Stimulated activated naive CD4-positive, alpha-beta T cell (primary cell): ENCODE data around the gene SIRT4.

Experiments used
- DNase-seq, 6 experiments: peaks; one replicate each; lab custom pipeline; 2025; lab: John Stamatoyannopoulos, UW

SIRT4 gene

DNA sequence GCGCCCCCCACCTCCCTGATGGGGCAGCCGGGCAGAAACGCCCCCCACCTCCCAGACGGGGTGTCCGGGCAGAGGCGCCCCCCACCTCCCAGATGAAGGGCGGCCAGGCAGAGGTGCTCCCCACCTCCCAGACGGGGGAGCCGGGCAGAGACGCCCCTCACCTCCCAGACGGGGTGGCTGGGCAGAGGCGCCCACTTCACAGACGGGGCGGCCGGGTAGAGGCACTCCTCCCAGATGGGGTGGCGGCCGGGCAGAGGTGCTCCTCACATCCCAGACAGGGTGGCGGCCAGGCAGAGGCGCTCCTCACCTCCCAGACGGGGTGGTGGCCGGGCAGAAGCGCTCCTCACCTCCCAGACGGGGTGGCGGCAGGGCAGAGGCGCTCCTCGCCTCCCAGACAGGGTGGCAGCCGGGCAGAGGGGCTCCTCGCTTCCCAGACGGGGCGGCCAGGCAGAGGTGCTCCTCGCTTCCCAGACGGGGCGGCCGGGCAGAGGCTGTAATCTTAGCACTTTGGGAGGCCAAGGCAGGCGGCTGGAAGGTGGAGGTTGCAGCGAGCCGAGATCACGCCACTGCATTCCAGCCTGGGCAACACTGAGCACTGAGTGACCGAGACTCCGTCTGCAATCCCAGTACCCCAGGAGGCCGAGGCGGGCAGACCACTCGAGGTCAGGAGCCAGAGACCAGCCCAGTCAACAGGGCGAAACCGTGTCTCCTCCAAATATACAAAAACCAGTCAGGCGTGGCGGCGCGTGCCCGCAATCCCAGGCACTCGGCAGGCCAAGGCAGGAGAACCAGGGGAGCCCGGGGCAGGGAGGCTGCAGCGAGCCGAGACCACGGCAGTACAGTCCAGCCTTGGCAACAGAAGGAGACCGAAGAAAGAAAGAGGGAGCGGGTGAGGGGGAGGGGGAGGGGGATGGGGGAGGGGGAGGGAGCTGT, 23.7 kb upstream of the SIRT4 start:
- no peak for DNase-seq

DNA sequence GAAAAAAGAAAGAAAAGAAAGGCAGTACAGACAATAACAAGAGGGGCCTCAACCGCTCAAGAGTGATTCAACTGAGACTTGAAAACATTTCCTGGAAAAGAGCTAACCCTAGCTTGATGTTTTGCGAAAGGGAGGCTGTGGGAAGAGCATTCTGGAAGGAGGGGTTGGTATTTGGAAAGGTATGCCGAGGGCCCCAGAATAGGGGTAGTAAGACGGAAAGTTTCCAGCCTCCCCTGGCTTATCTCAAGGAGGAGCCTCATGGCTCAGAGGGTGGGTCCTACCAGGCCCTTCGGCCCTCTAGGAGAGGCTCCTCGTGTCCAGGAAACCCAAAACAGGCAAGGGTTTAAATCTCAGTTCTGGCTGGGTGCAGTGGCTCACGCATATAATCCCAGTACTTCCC, 18.8 kb upstream of the SIRT4 start:
- no peak for DNase-seq

DNA sequence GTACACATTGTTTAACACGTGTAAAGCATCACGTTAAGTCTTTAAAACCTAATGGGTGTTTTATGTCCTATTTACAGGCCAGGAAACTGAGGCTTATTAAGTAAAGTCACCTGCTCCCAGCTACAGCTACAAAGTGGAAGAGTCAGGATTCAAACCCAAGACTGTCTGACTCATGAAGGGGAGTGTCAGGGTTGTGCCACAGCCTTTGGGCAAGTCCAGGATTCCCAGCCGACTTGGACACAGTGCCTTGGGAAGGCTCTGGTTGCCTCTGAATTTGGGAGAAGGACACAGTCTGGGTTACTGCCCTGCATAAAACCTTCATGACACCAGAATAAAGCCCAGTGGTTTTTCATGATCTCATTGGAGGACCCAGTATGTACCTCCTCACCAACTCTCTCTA, 17.7 kb upstream of the SIRT4 start:
- DNase-seq, result no peak

DNA sequence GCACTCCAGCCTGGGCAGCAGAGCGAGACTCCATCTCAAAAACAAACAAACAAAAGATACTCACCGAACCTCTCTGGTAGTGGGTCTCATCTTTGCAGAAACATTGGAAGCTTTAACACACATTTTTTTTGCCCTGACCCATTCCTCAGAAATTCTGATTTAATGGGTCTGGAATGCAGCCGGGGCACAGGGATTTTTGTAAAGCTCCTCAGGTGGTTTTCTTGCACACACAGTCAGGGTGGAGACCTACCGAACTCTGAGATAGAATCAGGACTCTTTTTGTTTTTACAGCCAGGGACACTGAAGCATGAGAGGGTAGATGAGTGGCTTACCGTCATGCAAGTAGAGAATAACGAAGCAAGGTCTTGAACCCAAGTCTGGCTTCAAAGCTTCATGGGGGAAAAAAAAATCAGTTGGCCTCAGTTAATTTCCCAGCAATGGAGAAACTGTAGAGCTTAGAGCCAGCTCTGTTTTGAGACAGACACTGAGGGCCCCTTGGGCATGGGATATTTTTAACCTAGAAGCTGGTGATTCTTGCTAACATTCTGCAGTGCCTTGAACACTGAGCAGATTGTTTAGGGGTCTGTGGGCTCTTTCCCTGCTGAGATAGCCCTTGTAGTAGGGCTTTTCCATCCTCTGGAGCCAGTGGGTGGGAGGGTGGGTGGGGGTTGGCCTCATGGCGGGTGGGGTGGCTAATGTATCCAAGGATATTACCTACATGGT, 15.2 kb upstream of the SIRT4 start:
- DNase-seq, result no peak

DNA sequence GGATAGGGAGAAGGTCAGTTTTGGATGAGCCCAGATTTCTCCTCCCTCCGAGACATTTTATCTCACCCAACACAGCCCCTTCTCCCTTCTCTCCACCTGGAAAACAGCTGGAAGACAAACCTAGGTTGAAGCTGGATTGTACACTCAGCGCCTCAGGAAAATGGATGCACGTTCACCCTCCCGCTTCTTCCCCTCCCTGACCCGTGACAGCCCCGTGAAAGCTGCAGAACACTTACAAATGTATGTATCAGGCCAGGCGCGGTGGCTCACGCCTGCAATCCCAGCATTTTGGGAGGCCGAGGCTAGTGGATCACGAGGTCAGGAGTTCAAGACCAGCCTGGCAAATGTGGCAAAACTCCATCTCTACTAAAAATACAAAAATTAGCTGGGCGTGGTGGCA, 14.6 kb upstream of the SIRT4 start:
- no peak for DNase-seq

DNA sequence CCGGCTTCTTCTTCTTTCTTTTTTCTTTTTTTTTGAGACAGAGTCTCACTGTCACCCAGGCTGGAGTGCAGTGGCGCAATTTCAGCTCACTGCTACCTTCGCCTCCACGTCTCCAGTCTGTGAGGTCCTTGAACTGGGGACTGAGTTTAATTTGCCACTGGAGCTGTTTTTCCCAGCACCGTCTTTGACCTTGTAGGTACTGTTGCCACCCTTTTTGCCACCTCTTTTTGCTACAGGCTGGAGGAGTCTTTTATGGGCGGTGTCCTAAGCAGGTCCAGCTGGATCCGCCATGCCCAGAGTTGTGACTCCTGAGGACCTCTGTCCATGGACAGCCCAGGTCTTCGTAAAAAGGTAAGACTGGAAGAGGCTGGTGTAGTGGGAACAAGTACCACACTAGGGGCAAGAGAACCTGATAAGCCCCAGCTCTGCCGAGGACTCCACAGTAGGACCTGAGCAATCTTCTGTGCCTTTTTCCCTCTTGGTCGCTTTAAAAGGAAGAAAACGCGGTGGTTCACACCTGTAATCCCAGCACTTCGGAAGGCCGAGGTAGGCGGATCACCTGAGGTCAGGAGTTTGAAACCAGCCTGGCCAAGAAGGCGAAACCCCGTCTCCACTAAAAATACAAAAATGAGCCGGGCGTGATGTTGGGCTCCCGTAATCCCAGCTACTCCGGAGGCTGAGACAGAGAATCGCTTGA, 11.4 kb upstream of the SIRT4 start:
- DNase-seq, result peak in 2 of 6 experiments; percentile 17 to 27

DNA sequence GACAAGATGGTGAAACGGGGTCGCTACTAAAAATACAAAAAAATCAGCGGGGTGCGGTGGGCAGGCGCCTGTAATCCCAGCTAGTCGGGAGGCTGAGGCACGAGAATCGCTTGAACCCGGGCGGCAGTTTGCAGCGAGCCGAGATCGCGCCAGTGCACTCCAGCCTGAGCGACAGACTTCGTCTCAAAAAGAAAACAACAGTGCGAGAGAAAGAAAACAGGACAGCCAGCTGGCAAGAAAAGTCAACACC, 9.8 kb upstream of the SIRT4 start:
- peak in 1 of 6 experiments; percentile 61 for DNase-seq

DNA sequence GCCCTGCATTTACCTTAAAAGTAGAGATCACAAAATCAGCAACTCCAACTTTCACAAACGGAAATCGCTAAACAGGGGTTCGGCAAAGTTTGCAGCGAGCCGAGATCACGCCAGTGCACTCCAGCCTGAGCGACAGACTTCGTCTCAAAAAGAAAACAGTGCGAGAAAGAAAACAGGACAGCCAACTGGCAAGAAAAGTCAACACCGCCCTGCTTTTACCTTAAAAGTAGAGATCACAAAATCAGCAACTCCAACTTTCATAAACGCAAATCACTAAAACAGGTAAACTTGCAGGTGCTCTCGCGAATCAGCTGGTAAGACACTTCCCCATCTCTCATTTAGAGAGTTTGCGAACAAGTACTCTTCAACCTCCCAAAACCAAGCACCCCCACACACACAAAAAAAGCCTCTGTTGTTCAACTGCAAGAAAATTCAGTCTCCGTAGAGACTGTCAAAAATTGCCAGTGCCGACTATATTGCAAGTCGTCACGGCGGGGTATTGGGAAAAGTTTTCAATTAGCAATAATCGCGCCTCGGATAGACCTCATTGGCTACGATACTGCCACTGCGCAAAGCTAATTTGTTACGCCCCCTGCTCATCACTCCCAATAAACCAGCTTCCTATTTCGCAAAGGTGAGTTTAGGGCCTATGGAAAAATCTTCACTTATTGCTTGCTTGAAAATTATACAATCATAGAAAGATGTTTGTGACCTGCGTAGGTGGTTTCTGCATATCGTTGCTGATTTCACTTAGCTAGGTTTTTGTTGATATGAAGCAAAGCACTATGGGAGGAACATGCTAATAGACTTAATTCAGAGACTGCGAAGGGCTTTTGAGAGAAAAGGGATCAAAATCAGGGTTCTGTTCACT, 9.2 kb upstream of the SIRT4 start, which contains the start of gene RNU4-1:
RNU4-1 (minus strand) TSS at position 577 of the 871 bp plus-strand sequence.
- peak; percentile 65 to 96 (median 82) for DNase-seq

DNA sequence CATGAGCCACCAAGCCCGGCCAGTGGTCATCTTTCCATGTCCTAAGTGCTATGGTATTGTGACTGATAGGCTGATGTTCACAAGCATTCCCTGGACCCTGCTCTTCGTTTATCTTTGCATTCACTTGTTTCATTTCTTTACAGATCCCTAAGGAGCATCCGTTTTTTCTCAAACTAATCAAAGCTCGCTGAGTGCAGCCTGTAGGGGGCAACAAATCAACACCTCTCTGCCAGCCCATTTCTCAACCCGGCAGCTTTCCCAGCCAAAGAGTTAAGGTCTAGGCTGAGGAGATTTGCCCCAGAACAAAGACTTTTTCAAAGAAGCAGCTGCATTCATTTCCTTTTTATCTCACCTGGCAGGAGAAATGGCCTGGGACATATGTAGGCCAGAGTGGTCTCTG, 12.1 kb downstream of the SIRT4 start:
- no peak for DNase-seq

DNA sequence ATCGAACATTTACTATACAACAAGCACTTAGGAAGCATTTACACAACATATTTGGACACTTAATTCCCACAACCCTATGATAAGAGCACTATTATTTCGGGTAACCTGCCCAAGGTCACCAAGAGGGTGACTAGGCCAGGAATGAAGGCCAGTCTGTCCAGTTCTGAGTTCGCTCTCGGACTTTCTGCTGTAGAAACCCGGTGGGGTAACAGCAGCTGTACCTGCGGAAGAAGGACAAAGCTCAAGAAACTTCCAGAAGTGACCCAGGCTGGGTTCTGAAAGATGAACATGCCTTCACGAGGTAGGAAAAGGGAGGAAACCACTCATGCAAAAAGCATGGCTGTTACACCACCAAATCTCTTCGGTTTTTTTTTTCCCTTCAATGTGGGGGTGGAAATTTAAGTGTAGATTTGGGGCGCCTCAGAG, 14.7 kb downstream of the SIRT4 start:
- DNase-seq, result no peak

DNA sequence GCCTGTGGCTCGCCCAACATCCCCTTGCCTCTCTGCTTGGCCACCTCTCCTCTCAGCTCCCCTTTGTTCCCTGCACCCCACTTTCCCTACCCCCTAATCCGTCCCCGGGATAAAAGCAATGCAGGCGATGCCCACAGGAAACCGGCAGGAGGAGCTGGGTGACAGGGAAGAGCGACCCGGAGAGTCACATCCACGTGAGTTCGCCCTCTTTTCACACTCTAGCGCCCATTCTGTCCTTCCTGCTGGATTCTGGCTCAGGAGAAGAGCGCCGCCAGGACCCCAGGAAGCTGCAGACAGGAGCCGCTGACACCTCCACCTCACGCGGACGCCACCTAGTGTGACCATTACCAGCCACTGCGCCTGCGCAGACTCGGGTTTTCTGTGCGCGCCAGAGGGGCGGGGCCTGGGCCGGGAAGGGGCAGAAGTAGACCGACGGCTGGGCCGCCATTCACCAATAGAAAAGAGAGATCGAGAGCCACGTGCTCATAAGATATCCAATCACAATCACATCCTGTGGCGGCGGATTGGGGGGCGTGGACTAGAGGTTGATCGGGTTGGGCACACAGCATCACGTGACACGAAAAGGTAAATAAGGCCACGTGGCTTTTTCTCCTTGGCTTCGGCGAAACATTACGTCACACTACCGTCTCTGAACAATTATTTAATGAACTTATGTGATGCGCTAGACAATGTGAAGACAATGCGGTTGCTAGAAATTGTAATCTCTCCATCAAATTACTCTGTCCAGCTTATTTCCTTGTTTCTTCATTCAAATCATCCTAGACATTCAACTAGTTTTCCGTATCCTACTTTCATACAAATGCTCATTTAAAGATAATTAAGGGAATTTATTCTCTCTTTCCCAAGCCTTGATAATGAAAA, 15.3 kb downstream of the SIRT4 start:
- peak; percentile 98 to 100 (median 100) for DNase-seq

DNA sequence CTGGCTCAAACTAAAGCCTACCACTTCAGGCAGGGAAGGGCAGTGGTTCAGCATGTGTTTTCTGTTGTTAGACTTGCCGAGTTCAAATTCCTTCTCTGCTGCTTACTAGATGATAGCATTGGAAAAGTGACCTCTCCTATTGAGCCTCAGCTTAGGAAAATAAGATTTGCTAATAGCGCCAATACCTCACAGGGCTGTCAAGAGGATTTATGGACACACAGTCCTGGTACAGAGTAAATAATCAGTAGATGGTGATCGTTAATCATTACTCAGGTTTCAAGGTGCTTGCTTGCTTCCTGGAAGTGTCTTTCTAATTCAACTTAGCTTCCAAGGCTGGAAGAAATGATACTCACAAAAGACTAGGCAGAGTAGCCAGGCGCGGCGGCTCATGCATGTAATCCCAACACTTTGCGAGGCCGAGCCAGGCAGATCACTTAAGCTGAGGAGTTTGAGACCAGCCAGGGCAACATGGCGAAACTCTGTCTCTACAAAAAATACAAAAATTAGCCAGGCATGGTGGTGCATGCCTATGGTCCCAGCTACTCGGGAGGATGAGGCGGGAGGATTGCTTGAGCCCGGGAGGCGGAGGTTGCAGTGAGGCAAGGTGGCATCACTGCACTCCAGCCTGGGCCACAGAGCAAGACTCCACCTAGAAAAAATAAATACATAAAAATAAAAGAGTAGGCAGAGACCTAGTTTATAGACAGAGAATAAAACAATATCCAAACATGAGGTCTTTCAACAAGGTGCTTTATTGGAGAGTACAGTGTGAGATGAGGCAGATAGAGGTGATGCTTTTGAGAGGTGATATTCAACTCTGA, 19.5 kb downstream of the SIRT4 start:
- DNase-seq, result no peak

DNA sequence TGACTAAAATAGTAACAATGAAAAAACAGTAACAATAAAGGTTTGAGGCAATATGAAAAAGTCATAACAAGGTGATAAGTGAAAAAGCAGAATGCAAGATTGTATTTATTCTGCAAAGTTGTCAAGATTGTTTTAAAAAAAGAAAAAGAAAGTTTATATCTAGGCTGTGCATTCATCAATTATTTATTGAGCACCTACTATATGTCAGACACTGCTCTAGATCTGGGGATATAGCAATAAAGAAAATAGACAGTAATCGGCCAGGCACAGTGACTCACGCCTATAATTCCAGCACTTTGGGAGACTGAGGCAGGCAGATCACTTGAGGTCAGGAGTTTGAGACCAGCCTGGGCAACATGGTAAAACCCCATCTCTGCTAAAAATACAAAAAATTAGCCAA, 21.7 kb downstream of the SIRT4 start:
- DNase-seq, result no peak

DNA sequence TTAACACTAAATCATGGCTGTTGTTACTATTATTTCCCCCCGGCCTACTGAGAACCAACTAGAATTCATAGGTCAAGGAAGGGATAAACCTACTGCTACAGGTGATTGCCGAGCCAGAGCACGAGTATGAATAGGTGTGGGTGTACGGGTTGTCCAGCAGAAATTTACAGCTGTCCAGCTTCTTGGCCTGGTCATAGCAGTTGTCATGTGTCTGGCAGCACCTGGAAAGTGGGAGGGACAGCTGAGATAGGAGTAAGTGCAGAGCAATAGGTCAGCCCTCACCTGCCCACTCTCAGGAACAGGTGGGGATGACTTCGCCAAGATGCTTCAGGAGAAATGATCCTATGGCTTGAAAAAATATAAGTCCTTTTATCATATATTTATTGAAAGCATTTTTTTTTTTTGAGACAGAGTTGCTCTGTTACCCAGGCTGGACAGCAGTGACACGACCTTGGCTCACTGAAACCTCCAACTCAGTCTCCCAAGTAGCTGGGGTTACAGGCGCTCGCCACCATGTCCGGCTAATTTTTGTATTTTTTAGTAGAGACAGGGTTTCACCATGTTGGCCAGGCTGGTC, 22.8 kb downstream of the SIRT4 start:
- DNase-seq, result no peak

DNA sequence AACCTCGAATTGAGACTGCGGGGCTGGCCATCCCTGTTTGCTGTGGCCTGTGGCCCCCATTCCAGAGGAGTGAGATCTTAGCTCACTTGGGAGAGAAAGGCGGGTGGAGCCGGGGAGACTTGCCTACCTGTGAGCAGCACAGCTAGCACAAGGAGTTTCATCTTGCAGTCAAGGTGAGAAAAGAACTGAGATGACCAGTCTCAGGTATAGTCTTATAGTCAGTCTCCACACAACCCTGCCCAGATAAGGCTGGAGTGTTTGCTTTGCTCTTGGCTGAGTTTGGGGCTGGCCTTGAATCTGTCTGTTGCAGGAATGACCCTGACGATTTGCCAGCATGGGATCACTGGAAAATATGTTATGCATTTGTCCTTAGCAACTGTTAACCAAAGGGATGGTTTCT, 25.5 kb downstream of the SIRT4 start, which contains the start of gene PLA2G1B:
PLA2G1B (minus strand) TSS at position 187 of the 400 bp plus-strand sequence; CDS start at position 161, 26 bp downstream.
- no peak for DNase-seq

DNA sequence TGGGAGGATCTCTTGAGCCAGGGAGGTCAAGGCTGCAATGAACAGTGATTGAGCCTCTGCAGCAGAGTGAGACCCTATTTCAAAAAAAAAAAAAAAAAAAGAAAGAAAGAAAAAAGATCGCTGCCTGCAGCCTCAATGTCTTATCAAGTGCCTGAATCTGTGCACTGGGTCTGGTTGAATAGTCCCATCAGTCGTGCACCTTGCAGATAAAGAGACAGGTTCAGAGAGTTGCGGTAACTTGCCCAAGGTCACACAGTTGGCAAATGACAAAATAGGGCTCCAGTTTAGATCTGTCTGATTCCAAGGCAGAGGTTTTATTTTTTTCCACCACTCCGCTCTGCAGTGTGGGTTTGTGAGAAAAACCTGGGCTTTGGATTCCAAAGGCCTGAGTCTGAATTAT, 26.1 kb downstream of the SIRT4 start:
- no peak for DNase-seq

DNA sequence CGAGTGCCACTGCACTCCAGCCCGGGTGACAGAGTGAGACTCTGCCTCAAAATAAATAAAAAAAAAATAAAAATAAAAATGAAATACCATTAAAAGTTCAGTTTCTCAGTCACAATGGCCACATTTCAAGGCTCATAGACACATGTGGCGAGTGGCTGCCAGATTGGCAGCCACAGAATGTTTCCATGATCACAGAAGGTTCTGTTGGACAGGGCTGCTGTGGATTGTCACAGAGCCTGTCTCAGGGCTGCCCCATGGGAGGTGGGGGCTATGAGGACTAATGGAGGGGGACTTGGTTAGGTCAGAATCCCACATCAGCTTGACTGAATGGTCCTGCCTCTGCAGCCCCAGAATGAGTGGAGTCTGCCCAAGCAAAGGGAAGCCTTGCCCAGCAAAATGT, 29.3 kb downstream of the SIRT4 start:
- no peak for DNase-seq

DNA sequence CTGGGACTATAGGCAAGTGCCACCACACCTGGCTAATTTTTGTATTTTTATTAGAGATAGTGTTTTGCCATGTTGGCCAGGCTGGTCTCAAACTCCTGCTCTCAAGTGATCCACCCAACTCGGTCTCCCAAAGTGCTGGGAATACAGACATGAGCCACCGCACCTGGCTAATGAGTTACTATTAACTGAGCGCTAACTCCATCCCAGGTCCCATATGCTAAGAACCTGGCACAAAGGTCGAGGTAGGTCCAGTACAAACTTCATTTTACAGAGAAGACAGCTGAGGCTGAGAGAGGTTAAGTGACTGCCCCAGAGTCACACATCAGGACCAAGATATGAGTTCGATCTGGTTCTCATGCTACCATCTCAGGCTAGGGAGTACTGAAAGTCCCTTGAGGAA, 29.9 kb downstream of the SIRT4 start:
- DNase-seq, result no peak

DNA sequence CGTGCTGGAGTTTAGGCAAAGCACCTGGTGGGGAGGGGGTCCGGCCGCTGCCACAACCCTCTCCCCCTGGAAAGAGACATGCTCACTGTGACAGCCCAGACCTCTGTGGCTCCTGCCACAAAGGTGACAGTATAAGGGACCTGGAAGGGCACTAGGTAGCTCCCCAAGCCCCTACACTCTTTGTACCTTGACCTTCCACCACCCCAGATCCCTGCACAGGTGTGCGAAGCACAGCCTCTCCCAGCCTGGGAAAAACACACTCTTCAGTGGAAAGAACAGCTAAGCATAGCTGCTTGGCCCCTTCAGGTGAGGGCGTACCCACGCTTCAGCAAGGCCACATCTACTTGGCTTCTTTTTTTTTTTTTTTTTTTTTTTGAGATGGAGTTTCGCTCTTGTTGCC, 30.4 kb downstream of the SIRT4 start:
- no peak for DNase-seq
